ENCODE data around the gene MMP14. TPM values are rescaled to one million over a fixed set of nuclear protein-coding genes. Genes with fewer than 3 reads are reported as not detected.

Gene MMP14
- total and polyA plus RNA-seq, 2 of the 13 experiments (the other 11 are each of a cell fraction or from before 2014, with no cell fraction given): 5.2 to 9.8 TPM

DNA sequence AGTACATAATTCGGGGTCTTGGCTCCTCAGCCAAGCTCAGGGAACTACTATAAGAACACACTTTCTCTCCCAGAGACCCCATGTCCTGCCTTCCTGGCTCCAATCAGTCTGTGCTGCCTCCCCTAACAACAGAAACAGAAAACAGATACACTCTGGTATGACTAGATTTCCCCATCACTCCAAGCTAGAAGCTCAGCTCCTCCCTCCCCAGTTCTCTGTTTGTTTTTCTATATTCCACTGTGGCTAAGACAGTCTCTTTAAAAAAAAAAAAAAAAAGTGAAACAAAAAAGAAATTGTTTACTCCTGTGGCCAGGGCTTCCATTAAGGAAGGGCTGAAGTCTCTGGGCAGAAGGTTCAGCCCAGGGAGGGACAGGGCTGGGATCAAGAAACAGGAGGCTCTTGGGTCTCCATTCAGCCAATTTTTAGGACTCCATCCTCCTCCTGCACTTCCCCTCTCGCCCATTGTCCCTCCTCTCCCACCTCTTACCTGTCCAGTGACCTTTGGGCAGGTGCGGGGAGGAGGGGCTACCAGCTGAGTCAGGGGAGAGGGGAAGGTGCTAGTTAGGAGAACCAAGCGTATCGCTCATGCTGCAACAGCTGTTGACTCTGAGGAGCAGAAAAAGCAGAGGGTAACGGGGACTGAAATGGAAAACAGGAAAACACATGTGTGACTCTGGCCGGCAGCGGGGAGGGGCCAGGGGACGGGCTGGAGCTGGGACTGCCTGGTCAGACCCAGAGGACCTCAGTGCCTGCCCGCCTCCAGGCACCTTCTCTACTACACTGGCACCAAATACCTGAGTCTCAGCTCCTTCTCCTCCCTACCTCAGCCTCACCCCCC lies 17.0 kb upstream of the MMP14 start (continued):
- TF ChIP-seq CREM (IDR thresholded peaks at IDR 0.05) (no peak), CREM (CRISPR knock-in tag; IDR thresholded peaks at IDR 0.05) (no peak), FOSL2 (CRISPR knock-in tag; IDR thresholded peaks at IDR 0.05) (peak; percentile 65), EHMT2 (IDR thresholded peaks at IDR 0.05; ENCODE audit: borderline replicate concordance, low read depth, low read length) (no peak), ZNF10 (CRISPR knock-in tag; IDR thresholded peaks at IDR 0.05; ENCODE audit: borderline replicate concordance, low read depth) (no peak), ZNF644 (CRISPR knock-in tag; IDR thresholded peaks at IDR 0.05; ENCODE audit: low read depth) (no peak), SRF (IDR thresholded peaks at IDR 0.05; ENCODE audit: low read depth, low read length) (no peak), KDM4B (CRISPR knock-in tag; IDR thresholded peaks at IDR 0.05) (no peak), PAX8 (CRISPR knock-in tag; IDR thresholded peaks at IDR 0.05; ENCODE audit: borderline replicate concordance) (no peak), ZSCAN30 (CRISPR knock-in tag; IDR thresholded peaks at IDR 0.05) (no peak), ZNF878 (CRISPR knock-in tag; IDR thresholded peaks at IDR 0.05) (no peak; the same call in 1 of the 2 replicates)
- TF ChIP-seq, protein P1, sequence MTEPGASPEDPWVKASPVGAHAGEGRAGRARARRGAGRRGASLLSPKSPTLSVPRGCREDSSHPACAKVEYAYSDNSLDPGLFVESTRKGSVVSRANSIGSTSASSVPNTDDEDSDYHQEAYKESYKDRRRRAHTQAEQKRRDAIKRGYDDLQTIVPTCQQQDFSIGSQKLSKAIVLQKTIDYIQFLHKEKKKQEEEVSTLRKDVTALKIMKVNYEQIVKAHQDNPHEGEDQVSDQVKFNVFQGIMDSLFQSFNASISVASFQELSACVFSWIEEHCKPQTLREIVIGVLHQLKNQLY (CRISPR knock-in tag; IDR thresholded peaks at IDR 0.05): no peak
- TF ChIP-seq, protein P2, sequence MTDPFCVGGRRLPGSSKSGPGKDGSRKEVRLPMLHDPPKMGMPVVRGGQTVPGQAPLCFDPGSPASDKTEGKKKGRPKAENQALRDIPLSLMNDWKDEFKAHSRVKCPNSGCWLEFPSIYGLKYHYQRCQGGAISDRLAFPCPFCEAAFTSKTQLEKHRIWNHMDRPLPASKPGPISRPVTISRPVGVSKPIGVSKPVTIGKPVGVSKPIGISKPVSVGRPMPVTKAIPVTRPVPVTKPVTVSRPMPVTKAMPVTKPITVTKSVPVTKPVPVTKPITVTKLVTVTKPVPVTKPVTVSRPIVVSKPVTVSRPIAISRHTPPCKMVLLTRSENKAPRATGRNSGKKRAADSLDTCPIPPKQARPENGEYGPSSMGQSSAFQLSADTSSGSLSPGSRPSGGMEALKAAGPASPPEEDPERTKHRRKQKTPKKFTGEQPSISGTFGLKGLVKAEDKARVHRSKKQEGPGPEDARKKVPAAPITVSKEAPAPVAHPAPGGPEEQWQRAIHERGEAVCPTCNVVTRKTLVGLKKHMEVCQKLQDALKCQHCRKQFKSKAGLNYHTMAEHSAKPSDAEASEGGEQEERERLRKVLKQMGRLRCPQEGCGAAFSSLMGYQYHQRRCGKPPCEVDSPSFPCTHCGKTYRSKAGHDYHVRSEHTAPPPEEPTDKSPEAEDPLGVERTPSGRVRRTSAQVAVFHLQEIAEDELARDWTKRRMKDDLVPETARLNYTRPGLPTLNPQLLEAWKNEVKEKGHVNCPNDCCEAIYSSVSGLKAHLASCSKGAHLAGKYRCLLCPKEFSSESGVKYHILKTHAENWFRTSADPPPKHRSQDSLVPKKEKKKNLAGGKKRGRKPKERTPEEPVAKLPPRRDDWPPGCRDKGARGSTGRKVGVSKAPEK (CRISPR knock-in tag; IDR thresholded peaks at IDR 0.05; ENCODE audit: borderline replicate concordance): 0 out of 2 replicates have a peak, but pooled peaks have one; percentile 57
- TF ChIP-seq, protein P3, sequence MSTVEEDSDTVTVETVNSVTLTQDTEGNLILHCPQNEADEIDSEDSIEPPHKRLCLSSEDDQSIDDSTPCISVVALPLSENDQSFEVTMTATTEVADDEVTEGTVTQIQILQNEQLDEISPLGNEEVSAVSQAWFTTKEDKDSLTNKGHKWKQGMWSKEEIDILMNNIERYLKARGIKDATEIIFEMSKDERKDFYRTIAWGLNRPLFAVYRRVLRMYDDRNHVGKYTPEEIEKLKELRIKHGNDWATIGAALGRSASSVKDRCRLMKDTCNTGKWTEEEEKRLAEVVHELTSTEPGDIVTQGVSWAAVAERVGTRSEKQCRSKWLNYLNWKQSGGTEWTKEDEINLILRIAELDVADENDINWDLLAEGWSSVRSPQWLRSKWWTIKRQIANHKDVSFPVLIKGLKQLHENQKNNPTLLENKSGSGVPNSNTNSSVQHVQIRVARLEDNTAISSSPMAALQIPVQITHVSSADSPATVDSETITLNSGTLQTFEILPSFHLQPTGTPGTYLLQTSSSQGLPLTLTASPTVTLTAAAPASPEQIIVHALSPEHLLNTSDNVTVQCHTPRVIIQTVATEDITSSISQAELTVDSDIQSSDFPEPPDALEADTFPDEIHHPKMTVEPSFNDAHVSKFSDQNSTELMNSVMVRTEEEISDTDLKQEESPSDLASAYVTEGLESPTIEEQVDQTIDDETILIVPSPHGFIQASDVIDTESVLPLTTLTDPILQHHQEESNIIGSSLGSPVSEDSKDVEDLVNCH (CRISPR knock-in tag; IDR thresholded peaks at IDR 0.05): no peak
- TF ChIP-seq, protein P4, sequence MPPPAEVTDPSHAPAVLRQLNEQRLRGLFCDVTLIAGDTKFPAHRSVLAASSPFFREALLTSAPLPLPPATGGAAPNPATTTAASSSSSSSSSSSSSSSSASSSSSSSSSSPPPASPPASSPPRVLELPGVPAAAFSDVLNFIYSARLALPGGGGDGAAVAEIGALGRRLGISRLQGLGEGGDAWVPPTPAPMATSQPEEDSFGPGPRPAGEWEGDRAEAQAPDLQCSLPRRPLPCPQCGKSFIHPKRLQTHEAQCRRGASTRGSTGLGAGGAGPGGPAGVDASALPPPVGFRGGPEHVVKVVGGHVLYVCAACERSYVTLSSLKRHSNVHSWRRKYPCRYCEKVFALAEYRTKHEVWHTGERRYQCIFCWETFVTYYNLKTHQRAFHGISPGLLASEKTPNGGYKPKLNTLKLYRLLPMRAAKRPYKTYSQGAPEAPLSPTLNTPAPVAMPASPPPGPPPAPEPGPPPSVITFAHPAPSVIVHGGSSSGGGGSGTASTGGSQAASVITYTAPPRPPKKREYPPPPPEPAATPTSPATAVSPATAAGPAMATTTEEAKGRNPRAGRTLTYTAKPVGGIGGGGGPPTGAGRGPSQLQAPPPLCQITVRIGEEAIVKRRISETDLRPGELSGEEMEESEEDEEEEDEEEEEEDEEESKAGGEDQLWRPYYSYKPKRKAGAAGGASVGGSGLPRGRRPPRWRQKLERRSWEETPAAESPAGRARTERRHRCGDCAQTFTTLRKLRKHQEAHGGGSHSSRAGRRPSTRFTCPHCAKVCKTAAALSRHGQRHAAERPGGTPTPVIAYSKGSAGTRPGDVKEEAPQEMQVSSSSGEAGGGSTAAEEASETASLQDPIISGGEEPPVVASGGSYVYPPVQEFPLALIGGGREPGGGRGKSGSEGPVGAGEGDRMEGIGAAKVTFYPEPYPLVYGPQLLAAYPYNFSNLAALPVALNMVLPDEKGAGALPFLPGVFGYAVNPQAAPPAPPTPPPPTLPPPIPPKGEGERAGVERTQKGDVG (CRISPR knock-in tag; IDR thresholded peaks at IDR 0.05; ENCODE audit: borderline replicate concordance): no peak
- TF ChIP-seq, protein P5, sequence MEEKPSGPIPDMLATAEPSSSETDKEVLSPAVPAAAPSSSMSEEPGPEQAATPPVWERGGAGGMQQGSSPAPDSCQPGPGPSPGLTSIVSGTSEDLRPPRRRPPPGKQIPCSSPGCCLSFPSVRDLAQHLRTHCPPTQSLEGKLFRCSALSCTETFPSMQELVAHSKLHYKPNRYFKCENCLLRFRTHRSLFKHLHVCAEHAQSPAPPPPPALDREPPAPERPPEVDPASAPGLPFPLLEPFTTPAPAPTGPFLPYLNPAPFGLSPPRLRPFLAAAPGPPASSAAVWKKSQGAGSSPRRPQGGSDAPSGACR (CRISPR knock-in tag; IDR thresholded peaks at IDR 0.05): peak; percentile 68; the same call in 1 of the 2 replicates
- TF ChIP-seq, protein P6, sequence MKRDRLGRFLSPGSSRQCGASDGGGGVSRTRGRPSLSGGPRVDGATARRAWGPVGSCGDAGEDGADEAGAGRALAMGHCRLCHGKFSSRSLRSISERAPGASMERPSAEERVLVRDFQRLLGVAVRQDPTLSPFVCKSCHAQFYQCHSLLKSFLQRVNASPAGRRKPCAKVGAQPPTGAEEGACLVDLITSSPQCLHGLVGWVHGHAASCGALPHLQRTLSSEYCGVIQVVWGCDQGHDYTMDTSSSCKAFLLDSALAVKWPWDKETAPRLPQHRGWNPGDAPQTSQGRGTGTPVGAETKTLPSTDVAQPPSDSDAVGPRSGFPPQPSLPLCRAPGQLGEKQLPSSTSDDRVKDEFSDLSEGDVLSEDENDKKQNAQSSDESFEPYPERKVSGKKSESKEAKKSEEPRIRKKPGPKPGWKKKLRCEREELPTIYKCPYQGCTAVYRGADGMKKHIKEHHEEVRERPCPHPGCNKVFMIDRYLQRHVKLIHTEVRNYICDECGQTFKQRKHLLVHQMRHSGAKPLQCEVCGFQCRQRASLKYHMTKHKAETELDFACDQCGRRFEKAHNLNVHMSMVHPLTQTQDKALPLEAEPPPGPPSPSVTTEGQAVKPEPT (CRISPR knock-in tag; IDR thresholded peaks at IDR 0.05; ENCODE audit: low read depth): 0 out of 2 replicates have a peak, but pooled peaks have one; percentile 6
